DOHH2 (cell line): ENCODE results near the gene TMEM151B.

Experiments
- H3F3A ChIP-seq: fragments of 200-600 bp; sonication (generic), shearing (Covaris generic); 2 replicates; pipeline ENCODE4 v1.6.0; 2016; ENCODE audit warnings: antibody characterized with exemption, mild to moderate bottlenecking; ENCODE audit not compliant: control insufficient read depth, insufficient read depth
- H3K27ac ChIP-seq: fragments of 200-600 bp; sonication (generic); 2 replicates; pipeline ENCODE4 v1.5.1; 2014; ENCODE audit warnings: low read depth, mild to moderate bottlenecking, low read length, moderate library complexity
- H3K27me3 ChIP-seq: fragments of 200-600 bp; sonication (generic); 2 replicates; pipeline ENCODE4 v1.6.1; 2014; ENCODE audit warnings: mild to moderate bottlenecking, low read length, mixed read lengths; ENCODE audit not compliant: control insufficient read depth
- H3K36me3 ChIP-seq: fragments of 200-600 bp; sonication (generic); 2 replicates; pipeline ENCODE4 v1.6.1; 2014; ENCODE audit warnings: mild to moderate bottlenecking, low read length, moderate library complexity, mixed read lengths; ENCODE audit not compliant: control insufficient read depth
- H3K4me1 ChIP-seq: fragments of 200-600 bp; sonication (generic); 2 replicates; pipeline ENCODE4 v1.6.1; 2014; ENCODE audit warnings: mild to moderate bottlenecking, low read length, mixed read lengths; ENCODE audit not compliant: control insufficient read depth
- H3K4me2 ChIP-seq: fragments of 200-600 bp; sonication (generic); 2 replicates; pipeline ENCODE4 v1.6.0; 2014; ENCODE audit warnings: mild to moderate bottlenecking, low read length, moderate library complexity
- H3K4me3 ChIP-seq: fragments of 200-600 bp; sonication (generic); 2 replicates; pipeline ENCODE4 v1.5.1; 2014; ENCODE audit warnings: mild to moderate bottlenecking, low read length, mixed read lengths
- H3K79me2 ChIP-seq: fragments of 200-600 bp; sonication (generic); 2 replicates; pipeline ENCODE4 v1.6.1; 2014; ENCODE audit warnings: mild to moderate bottlenecking, low read length, mixed read lengths; ENCODE audit not compliant: control insufficient read depth
- H3K9me2 ChIP-seq: fragments of 200-600 bp; sonication (generic); replicated peaks from 2 replicates; pipeline ENCODE4 v1.6.1; 2014; ENCODE audit warnings: mild to moderate bottlenecking, low read length, mixed read lengths; ENCODE audit not compliant: control insufficient read depth
- H3K9me3 ChIP-seq: fragments of 200-600 bp; sonication (generic); 2 replicates; pipeline ENCODE4 v1.6.1; 2014; ENCODE audit warnings: antibody characterized with exemption, low read length, mixed read lengths; ENCODE audit not compliant: control insufficient read depth, insufficient read depth
- H4K20me1 ChIP-seq: fragments of 200-600 bp; sonication (generic); 2 replicates; pipeline ENCODE4 v1.6.0; 2014; ENCODE audit warnings: low read depth, mild to moderate bottlenecking, antibody characterized with exemption, low read length, moderate library complexity; ENCODE audit not compliant: control insufficient read depth, insufficient read depth
- CTCF ChIP-seq: fragments of 200-600 bp; sonication (generic); IDR thresholded peaks from one replicate; pipeline ENCODE4 v1.5.1; 2014; ENCODE audit warnings: antibody characterized with exemption, mild to moderate bottlenecking, low read depth, low read length; ENCODE audit not compliant: poor library complexity, severe bottlenecking
- EZH2phosphoT487 ChIP-seq: fragments of 200-600 bp; sonication (generic); IDR thresholded peaks from 2 replicates; pipeline ENCODE4 v1.6.1; 2017; ENCODE audit warnings: borderline replicate concordance, mild to moderate bottlenecking, antibody characterized with exemption, low read length, moderate library complexity, mixed read lengths

The TMEM151B gene

GRCh38 chr6:44256775-44257024, 13.6 kb upstream of the TMEM151B start:
- Histone ChIP-seq H3K9me3 (no peaks in the 10 kb centered on the region), H3K4me3 (peak overlapping the region; percentile 87), H3K79me2 (peaks cover 20% of the 10 kb centered on the region), H3K36me3 (peaks cover 79% of the 10 kb centered on the region), H3K9me2 (no peaks in the 10 kb centered on the region), H3K4me2 (peak overlapping the region; percentile 94), H3F3A (peaks cover 61% of the 10 kb centered on the region), H3K4me1 (peaks cover 57% of the 10 kb centered on the region), H3K27ac (peak overlapping the region; percentile 55), H3K27me3 (no peaks in the 10 kb centered on the region), H4K20me1 (no peaks in the 10 kb centered on the region; the same call in none of the 2 replicates)
- no peak for TF ChIP-seq CTCF
- TF ChIP-seq EZH2phosphoT487: no peak

GRCh38 chr6:44257025-44257752, 13.1 kb upstream of the TMEM151B start, which contains the start of gene SLC35B2:
Gene SLC35B2 (minus strand): TSS chr6:44257528. CDS start chr6:44257410, 118 bp downstream.
- Histone ChIP-seq H3K36me3 (peaks cover 79% of the 10 kb centered on the region), H3F3A (peaks cover 56% of the 10 kb centered on the region), H3K4me1 (peaks cover 62% of the 10 kb centered on the region), H4K20me1 (no peaks in the 10 kb centered on the region; the same call in 1 of the 2 replicates), H3K9me2 (no peaks in the 10 kb centered on the region), H3K4me3 (peak within 1 kb of the TSS; percentile 87), H3K9me3 (no peaks in the 10 kb centered on the region), H3K27me3 (no peaks in the 10 kb centered on the region), H3K4me2 (peak within 1 kb of the TSS; percentile 94), H3K27ac (peak within 1 kb of the TSS; percentile 55), H3K79me2 (peaks cover 25% of the 10 kb centered on the region)
- TF ChIP-seq CTCF (peak; percentile 57), EZH2phosphoT487 (no peak)

GRCh38 chr6:44257753-44258324, 12.4 kb upstream of the TMEM151B start:
- Histone ChIP-seq H3K9me2 (no peaks in the 10 kb centered on the region), H3K4me2 (peak overlapping the region; percentile 94), H3F3A (peaks cover 50% of the 10 kb centered on the region), H3K27ac (peak overlapping the region; percentile 55), H3K4me1 (peaks cover 68% of the 10 kb centered on the region), H3K27me3 (no peaks in the 10 kb centered on the region), H3K36me3 (peaks cover 79% of the 10 kb centered on the region), H3K79me2 (peaks cover 31% of the 10 kb centered on the region), H4K20me1 (no peaks in the 10 kb centered on the region; the same call in 1 of the 2 replicates), H3K4me3 (peak overlapping the region; percentile 87), H3K9me3 (no peaks in the 10 kb centered on the region)
- TF ChIP-seq EZH2phosphoT487 (no peak), CTCF (no peak)
